Ishikawa (cell line): ENCODE measurements around the gene SLC28A1.

Source experiments
- CEBPB ChIP-seq: IDR thresholded peaks from 2 replicates; pipeline ENCODE4 v1.6.1; 2012
- CREB1 ChIP-seq: IDR thresholded peaks from 2 replicates; pipeline ENCODE4 v1.6.1; 2012; ENCODE audit warnings: low read depth
- EGR1 ChIP-seq: IDR thresholded peaks from 2 replicates; pipeline ENCODE4 v1.6.1; 2012
- EP300 ChIP-seq: IDR thresholded peaks from 2 replicates; pipeline ENCODE4 v1.6.1; 2012; ENCODE audit warnings: borderline replicate concordance
- FOXM1 ChIP-seq: IDR thresholded peaks from 2 replicates; pipeline ENCODE4 v1.6.1; 2012; ENCODE audit warnings: low read depth, borderline replicate concordance
- NFIC ChIP-seq: IDR thresholded peaks from 2 replicates; pipeline ENCODE4 v1.6.1; 2012
- RAD21 ChIP-seq: IDR thresholded peaks from 2 replicates; pipeline ENCODE4 v1.6.1; 2012; ENCODE audit warnings: low read depth
- TAF1 ChIP-seq: IDR thresholded peaks from 2 replicates; pipeline ENCODE4 v1.6.1; 2012; ENCODE audit warnings: low read depth, mild to moderate bottlenecking
- TCF12 ChIP-seq: IDR thresholded peaks from 2 replicates; pipeline ENCODE4 v1.6.1; 2012; ENCODE audit warnings: low read depth
- TEAD4 ChIP-seq: IDR thresholded peaks from 2 replicates; pipeline ENCODE4 v1.6.1; 2012
- YY1 ChIP-seq: IDR thresholded peaks from 2 replicates; pipeline ENCODE4 v1.6.1; 2012; ENCODE audit warnings: low read depth
- ZBTB7A ChIP-seq: IDR thresholded peaks from 2 replicates; pipeline ENCODE4 v1.6.1; 2012; ENCODE audit warnings: low read depth
- TF ChIP-seq, protein P1 (sequence below): IDR thresholded peaks from 2 replicates; pipeline ENCODE4 v1.6.1; 2012
- TF ChIP-seq, protein P2 (sequence below): IDR thresholded peaks from 2 replicates; pipeline ENCODE4 v1.6.1; 2012; ENCODE audit warnings: low read depth, mild to moderate bottlenecking
- TF ChIP-seq, protein P3 (sequence below): IDR thresholded peaks from 2 replicates; pipeline ENCODE4 v1.6.1; 2012

SLC28A1 gene

DNA sequence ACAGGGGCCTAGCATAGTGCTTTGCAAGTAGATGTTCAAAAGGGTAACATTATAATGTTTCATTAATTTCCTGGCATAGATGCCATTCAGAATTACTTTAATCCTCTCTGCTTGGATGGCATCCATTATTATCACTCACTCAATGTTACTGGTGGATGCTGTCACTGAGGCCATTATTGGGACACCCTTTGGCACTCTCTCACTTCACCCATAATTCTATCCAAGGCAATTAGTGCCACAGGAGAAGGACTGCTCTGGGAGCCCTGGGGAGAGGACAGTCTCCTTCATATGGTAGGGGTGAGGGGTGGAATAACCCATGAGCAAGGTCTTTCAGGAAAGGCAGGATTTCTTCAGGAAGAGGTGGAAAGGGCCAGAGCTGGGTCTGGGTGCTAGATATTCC is 28.7 kb upstream of the SLC28A1 start:
- TF ChIP-seq CREB1 (no peak), FOXM1 (no peak), NFIC (no peak)

DNA sequence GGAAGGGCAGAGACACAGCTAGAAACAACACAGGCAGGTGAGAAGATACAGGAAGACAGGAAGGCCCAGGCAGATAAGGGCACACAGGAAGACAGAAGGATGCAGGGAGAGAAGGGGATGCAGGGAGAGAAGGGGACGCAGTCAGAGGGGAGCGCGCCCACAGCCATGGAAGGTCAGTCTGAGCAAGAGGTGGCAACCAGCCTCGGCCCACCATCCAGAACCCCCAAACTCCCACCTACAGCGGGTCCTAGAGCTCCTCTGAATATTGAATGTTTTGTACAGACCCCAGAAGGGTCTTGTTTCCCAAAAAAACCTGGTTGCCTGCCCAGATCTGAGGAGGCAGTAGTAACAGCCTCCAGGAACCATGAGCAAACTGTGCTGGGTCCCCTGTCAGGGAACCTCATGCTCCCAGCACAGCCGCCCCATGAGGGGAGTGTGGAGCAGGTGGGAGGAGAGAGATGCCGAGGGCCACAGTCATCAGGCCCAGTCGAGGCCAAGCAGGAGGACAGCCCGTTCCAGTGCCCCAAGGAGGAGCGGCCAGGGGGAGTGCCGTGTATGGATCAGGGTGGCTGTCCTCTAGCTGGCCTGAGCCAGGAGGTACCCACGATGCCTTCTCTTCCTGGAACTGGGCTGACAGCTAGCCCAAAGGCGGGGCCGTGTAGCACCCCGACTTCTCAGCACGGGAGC is 27.6 kb upstream of the SLC28A1 start:
- TF ChIP-seq CREB1 = no peak
- no peak for TF ChIP-seq TCF12
- TF ChIP-seq, protein P1, sequence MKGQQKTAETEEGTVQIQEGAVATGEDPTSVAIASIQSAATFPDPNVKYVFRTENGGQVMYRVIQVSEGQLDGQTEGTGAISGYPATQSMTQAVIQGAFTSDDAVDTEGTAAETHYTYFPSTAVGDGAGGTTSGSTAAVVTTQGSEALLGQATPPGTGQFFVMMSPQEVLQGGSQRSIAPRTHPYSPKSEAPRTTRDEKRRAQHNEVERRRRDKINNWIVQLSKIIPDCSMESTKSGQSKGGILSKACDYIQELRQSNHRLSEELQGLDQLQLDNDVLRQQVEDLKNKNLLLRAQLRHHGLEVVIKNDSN = no peak
- TF ChIP-seq TEAD4 = no peak
- no peak for TF ChIP-seq TAF1
- TF ChIP-seq NFIC = no peak
- TF ChIP-seq EGR1 = no peak
- TF ChIP-seq FOXM1 = no peak

DNA sequence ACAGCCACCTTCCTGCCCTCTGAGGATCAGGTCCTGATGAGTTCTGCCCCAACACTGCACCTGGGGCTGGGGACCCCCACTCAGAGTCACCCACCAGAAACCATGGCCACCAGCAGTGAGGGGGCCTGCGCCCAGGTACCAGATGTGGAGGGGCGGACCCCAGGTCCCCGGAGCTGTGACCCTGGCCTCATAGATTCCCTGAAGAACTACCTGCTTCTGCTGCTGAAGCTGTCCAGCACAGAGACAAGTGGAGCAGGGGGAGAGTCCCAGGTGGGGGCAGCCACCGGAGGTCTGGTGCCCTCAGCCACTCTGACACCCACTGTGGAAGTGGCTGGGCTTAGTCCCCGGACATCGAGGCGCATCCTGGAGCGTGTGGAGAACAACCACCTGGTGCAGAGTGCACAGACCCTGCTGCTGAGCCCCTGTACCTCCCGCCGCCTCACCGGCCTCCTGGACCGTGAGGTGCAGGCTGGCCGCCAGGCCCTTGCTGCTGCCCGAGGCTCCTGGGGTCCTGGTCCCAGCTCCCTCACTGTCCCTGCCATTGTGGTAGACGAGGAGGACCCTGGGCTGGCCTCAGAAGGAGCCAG is 27.0 kb upstream of the SLC28A1 start:
- TF ChIP-seq EP300 (no peak), TEAD4 (no peak), EGR1 (no peak), CREB1 (no peak), RAD21 (no peak), TAF1 (no peak), YY1 (no peak), CEBPB (no peak), ZBTB7A (no peak), TCF12 (no peak)
- TF ChIP-seq, protein P2, sequence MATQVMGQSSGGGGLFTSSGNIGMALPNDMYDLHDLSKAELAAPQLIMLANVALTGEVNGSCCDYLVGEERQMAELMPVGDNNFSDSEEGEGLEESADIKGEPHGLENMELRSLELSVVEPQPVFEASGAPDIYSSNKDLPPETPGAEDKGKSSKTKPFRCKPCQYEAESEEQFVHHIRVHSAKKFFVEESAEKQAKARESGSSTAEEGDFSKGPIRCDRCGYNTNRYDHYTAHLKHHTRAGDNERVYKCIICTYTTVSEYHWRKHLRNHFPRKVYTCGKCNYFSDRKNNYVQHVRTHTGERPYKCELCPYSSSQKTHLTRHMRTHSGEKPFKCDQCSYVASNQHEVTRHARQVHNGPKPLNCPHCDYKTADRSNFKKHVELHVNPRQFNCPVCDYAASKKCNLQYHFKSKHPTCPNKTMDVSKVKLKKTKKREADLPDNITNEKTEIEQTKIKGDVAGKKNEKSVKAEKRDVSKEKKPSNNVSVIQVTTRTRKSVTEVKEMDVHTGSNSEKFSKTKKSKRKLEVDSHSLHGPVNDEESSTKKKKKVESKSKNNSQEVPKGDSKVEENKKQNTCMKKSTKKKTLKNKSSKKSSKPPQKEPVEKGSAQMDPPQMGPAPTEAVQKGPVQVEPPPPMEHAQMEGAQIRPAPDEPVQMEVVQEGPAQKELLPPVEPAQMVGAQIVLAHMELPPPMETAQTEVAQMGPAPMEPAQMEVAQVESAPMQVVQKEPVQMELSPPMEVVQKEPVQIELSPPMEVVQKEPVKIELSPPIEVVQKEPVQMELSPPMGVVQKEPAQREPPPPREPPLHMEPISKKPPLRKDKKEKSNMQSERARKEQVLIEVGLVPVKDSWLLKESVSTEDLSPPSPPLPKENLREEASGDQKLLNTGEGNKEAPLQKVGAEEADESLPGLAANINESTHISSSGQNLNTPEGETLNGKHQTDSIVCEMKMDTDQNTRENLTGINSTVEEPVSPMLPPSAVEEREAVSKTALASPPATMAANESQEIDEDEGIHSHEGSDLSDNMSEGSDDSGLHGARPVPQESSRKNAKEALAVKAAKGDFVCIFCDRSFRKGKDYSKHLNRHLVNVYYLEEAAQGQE = no peak
- TF ChIP-seq, protein P1 = no peak

DNA sequence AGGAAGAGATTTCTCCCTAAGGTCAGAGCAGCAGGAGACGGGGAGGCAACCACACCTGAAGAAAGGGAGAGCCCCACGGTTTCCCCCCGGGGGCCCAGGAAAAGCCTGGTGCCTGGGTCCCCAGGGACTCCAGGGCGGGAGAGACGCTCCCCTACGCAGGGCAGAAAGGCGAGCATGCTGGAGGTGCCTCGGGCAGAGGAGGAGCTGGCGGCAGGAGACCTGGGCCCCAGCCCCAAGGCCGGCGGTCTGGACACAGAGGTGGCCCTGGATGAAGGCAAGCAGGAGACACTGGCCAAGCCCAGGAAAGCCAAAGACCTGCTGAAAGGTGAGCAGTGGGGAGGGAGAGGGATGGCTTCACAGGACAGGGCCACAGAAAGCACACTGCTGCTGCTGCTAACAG is 26.2 kb upstream of the SLC28A1 start:
- TF ChIP-seq FOXM1 (no peak), EGR1 (no peak), YY1 (no peak), CEBPB (no peak), TEAD4 (no peak), TAF1 (no peak), ZBTB7A (no peak), EP300 (no peak), RAD21 (no peak), NFIC (no peak), TCF12 (no peak), CREB1 (no peak)
- TF ChIP-seq, protein P3, sequence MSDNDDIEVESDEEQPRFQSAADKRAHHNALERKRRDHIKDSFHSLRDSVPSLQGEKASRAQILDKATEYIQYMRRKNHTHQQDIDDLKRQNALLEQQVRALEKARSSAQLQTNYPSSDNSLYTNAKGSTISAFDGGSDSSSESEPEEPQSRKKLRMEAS = no peak
- TF ChIP-seq, protein P1 = no peak
- TF ChIP-seq, protein P2 = no peak

DNA sequence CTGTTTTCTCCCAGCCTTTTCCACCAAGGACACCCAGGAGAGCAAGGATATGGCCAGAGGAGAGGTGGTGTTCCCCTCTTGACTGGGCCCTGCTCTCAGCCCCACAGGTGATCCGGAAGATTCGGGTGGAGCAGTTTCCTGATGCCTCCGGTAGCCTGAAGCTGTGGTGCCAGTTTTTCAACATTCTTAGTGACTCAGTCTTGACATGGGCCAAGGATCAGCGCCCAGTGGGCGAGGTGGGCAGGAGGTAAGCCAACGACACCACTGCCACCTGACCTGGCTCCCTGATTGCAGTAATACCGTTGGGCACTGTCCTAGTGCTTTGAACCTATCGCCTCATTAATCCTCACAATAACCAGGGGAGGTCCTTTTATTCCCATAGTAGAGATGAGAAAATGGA is 25.3 kb upstream of the SLC28A1 start:
- TF ChIP-seq ZBTB7A (peak; percentile 64), CREB1 (no peak), FOXM1 (peak; percentile 61; the same call in 1 of the 2 replicates), TCF12 (peak; percentile 88), RAD21 (0 out of 2 replicates have a peak, but pooled peaks have one; percentile 19), CEBPB (peak; percentile 16; the same call in 1 of the 2 replicates), TEAD4 (peak; percentile 92), EP300 (peak; percentile 87), EGR1 (no peak), NFIC (peak; percentile 83), YY1 (no peak), TAF1 (no peak)
- TF ChIP-seq, protein P1 = peak; percentile 74
- TF ChIP-seq, protein P3 = peak; percentile 63
- TF ChIP-seq, protein P2 = no peak
